ENCODE results near the gene ZNF287. TPM values are rescaled to one million over a fixed set of nuclear protein-coding genes. Genes with fewer than 3 reads are reported as not detected.

ZNF287 gene
- total and polyA plus RNA-seq, 2 of the 8 experiments (the other 6 are each of a cell fraction or from before 2014, with no cell fraction given): 1.7 to 5.6 TPM

DNA sequence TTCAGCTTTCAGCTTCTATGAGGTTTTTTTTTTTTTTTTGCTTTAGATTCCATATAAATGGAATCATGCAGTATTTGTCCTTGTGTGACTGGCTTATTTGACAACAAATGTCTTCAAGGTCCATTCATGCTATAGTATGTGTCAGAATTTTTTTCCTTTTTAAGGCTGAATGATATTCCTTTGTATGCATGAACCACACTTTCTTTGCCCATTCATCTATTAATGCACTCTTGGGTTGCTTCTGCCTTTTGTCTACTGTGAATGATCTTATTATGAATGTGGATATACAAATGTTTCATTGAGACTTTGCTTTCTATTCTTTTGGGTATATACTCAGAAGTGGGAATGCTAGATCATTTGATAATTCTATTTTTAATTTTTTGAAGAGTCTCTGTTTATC lies 50.0 kb downstream of the ZNF287 start (continued):
- TF ChIP-seq CTBP2 (IDR thresholded peaks at IDR 0.05; ENCODE audit: borderline replicate concordance, insufficient read depth, insufficient read length, low read length): no peak
- TF ChIP-seq SIX5 (IDR thresholded peaks at IDR 0.05; ENCODE audit: low read depth, low read length): no peak
- no peak for TF ChIP-seq RAD21 (IDR thresholded peaks at IDR 0.05 in 1 of 2, conservative IDR thresholded peaks at IDR 0.05 in 1 of 2; ENCODE audit: low read depth in 2 of 2, low read length in 2 of 2)
- TF ChIP-seq SAP30 (IDR thresholded peaks at IDR 0.05; ENCODE audit: insufficient read depth, insufficient replicate concordance, low read length): no peak
- no peak for TF ChIP-seq ATF3 (IDR thresholded peaks at IDR 0.05; ENCODE audit: insufficient read depth, low read depth, low read length)
